ENCODE data around the gene TENM4.

DNA sequence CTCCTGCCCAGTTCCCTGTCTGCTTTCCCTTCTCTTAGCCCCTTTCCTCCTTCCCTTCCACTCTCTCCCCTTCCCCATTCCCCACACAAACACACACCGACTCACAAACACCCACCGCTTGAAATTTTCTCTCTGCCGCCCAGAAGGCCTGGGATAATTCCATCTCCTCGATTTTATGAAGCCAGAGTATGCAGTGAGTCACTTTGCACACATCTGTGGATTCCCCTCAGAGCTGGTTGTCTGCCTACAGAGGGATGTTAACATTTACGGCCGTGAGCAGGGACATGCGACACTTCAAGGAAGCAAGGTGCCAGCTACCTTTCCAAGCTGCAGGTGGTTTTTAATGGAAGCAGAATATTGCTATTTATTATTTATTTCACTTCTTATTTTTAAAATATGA lies 332.0 kb downstream of the TENM4 start:
- TF ChIP-seq CTCF (IDR thresholded peaks at IDR 0.05) (no peak), POLR2A (IDR thresholded peaks at IDR 0.05) (no peak)
